KBM-7 (cell line): ENCODE measurements around the gene TUBB3.

Source experiments
- DNase-seq: peaks from one replicate; pipeline ENCODE4 v3.0.0-alpha.2; 2015
- in situ Hi-C: fragments of 300-500 bp; cut with MboI; formaldehyde crosslinking; loops from 2 replicates; pipeline ENCODE4 v1.14.3; 2020; ENCODE audit warnings: low sequenced_read_pairs, low pct_unique_long_range_greater_than_20kb, mixed read lengths

The TUBB3 gene

GRCh38 chr16:89899879-89900481, 23.2 kb upstream of the TUBB3 start:
- in situ Hi-C loops: no loop called here
- DNase-seq: no peak

DNA sequence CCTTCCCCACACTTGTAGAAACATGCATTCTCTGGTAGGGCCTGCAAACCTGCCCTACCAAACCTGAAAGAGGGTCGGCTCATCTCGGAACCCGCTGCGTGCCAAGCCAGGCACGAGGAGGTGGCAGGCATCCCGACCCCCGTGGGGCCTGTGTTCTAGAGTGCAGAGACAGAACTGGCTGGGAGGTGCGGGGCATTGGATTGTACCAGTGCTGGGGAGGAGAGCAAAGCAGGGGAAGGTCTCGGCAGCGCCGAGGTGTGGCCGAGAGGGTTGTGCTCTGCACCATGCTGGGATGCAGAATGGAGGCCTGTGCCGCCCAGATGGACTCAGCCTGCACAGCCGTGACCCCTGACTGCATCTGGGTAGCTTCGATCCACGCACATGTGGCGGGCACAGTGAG, 22.3 kb upstream of the TUBB3 start:
- in situ Hi-C loops: no loop called here

GRCh38 chr16:89902980-89903379, 20.2 kb upstream of the TUBB3 start:
- DNase-seq: no peak
- in situ Hi-C loops: no loop called here

More for the DNA sequence above, 22.3 kb upstream of the TUBB3 start:
- DNase-seq: no peak

DNA sequence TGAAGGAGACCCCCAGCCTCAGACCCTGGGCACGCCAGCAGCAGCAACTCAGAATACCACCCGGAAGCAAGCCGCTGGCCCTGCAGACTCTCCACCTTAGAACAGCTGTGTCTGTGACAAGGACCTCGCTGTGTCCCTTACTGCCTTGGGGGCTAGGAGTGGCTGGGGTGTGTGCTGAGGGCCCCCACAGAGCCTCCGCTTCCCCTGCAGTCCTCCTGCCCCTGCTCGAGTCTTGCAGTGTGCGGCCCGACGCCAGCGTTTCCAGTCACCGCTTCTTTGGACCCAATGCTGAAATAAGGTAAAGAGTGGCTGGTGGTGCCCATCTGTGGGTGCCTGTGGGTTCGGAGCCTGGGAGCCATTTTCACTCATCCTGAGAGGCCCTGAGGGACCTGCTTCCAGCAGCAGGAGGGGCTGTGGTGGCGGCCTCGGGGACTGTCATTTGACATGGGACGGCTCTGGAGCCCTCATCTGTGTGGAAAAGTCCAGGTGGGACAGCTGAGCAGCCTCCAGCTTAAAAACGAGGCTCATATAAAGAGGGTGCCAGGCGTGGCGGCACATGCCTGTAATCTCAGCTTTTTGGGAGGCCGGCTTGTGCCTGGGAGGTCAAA, 19.1 kb upstream of the TUBB3 start:
- no peak for DNase-seq
- in situ Hi-C loops: no loop called here

GRCh38 chr16:89904606-89905510, 18.3 kb upstream of the TUBB3 start:
- in situ Hi-C loops: no loop called here
- DNase-seq: no peak

DNA sequence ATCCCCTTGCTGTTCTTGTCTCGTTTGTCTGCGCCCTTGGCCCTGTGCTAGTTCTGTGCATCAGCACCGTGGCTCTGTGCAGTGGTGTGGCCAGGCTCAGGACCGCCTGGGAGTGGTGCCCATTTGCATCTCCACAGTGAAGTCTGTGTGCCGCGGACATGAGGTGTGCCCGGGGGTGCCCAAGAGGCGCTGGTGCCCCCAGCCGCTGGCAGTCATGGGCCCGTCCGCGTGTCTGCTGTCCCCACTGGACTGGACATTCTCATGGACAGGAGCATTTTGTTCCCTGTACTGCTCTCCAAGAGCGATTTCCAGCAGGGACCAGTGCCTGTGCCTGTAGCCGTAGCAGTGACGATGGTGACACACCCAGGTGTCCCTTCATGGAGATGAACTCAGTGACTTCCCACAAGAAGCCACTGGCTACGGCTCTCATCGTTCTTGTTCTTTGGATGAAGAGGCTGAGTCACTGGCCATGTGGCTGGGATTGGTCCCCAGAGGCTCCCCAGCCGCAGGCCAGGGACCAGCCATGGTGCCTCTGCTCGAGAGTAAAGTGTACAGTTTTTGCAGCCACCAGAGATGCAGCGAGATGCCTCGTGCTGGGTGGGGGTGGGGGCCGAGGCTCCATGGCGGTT, 17.5 kb upstream of the TUBB3 start:
- no peak for DNase-seq
- in situ Hi-C loops: no loop called here

GRCh38 chr16:89906140-89907025, 16.8 kb upstream of the TUBB3 start:
- in situ Hi-C loops: no loop called here
- DNase-seq: no peak

DNA sequence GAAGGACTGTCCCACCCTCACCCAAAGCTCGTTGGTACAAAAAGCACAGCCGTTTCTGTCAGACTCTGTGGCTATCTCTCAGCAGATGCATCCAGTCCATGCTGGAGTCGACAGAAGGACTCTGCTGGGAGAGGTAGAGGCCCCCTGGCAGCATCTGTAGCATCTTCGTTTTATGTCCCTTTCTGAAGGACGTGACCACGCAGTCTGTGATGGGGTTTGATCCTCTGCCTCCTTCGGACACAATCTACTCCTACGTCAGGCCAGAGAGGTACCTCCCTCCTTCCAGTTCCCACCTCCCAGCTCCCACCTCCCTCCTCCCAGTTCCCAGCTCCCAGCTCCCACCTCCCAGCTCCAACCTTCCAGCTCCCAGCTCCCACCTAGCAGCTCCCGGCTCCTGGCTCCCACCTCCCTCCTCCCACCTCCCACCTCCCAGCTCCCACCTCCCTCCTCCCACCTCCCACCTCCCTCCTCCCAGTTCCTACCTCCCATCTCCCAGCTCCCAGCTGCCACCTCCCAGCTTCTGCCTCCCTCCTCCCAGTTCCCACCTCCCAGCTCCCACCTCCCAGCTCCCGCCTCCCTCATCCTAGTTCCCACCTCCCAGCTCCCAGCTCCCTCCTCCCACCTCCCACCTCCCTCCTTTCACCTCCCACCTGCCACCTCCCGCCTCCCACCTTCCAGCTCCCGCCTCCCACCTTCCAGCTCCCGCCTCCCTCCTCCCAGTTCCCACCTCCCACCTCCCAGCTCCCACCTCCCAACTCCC, 15.9 kb upstream of the TUBB3 start:
- no peak for DNase-seq
- in situ Hi-C loops: no loop called here

DNA sequence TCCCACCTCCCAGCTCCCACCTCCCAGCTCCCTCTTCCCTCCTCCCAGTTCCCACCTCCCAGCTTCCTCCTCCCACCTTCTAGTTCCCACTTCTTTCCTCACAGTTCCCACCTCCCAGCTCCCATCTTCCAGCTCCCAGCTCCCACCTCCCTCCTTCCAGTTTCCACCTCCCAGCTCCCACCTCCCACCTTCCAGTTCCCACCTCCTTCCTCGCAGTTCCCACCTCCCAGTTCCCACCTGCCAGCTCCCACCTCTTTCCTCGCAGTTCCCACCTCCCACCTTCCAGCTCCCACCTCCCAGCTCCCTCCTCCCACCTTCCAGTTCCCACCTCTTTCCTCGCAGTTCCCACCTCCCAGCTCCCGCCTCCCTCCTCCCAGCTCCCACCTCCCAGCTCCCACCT, 14.9 kb upstream of the TUBB3 start:
- no peak for DNase-seq
- in situ Hi-C loops: no loop called here

GRCh38 chr16:89909777-89910716, 13.1 kb upstream of the TUBB3 start:
- in situ Hi-C loops: no loop called here
- DNase-seq: peak; percentile 62

DNA sequence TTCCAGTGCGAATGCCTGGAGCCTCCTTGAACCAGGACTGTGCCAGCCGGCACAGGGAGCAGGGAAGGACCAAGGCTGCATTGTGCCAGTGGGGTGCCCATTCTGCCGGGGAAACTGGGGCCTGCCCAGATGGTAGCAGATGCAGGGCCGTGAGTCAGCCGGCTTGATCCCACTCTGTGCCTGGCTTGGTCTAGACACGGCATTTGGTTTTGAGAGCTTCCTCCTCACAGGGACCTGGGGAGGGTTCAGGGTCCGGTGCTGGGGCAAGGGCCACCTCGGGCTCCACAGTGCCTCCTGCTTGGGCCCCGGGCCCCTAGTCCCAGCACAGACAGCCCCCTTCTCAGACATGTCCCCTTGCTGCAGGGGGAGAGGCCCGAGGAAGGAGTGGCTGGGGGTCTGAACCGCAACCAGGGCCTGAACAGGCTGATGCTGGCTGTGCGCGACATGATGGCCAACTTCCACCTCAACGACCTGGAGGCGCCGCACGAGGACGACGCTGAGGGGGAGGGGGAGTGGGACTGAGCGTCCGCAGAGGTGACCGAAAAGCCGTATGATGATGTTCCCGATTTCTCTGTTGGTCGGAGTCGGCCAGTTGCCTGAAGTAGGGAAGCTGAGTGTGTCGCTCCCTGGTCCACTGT, 12.3 kb upstream of the TUBB3 start:
- DNase-seq: no peak
- in situ Hi-C loops: no loop called here

GRCh38 chr16:89911375-89911774, 11.8 kb upstream of the TUBB3 start:
- no peak for DNase-seq
- in situ Hi-C loops: no loop called here

- no peak for DNase-seq
- in situ Hi-C loops: no loop called here
Measured at GRCh38 chr16:89912143-89912542, 11.0 kb upstream of the TUBB3 start.

DNA sequence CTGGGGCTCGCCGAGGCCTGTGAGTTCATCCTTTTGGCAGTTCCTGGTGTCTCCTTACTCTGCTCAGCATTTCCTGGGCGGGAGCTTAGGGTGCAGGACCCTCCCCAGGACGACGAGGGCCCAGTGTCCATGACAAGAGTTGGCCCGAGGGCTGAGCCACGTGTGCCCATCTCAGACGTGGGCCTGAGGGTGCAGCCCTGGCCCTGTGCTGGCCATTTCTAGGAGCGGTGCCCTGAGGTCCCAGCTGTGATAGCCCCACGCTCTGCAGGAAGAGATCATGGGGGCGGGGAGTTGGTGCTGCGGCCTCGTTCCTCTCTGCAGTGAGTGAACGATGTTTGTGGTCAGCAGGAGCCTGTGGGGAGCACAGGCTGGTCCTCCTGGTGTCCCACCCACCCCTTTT, 10.5 kb upstream of the TUBB3 start:
- in situ Hi-C loops: no loop called here
- no peak for DNase-seq

DNA sequence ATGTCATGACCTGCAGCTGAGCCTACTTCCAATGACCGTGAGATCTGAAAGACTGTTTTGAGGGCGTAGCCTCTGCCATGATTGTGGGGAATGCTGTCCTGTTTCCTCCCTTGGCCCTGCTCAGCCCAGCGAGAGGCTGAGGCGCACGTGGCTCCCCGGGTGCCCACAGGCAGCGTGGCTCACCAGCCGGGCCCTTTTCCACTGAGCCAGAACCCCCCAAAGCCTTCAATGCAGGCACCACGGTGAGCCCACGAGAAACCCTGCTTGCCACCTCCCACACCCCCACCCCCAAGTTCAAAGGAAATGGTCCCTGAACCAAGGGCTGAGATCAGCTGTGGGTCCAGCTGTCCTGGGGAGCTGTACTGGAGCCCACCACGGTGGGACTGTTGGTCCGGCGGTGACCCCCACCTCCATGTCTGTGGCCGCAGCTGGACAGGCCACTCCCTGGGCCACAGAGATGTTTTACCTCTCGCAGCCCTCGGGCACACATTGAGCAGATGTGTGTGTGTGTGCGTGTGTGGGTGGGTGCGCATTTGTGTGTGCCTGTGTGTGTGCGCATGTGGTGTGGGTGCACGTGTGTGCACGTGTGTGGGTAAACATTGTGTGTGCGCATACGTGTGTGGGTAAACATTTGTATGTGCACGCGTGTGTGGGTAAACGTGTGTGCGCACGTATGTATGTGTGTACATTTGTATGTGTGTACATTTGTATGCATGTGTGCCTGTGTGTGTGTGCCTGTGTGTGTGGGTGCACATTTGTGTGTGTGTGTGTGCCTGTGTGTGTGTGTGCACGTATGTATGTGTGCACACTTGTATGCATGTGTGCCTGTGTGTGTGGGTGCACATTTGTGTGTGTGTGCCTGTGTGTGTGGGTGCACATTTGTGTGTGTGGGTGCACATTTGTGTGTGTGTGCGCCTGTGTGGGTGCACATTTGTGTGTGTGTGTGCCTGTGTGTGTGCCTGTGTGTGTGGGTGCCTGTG, 9.4 kb upstream of the TUBB3 start:
- no peak for DNase-seq
- in situ Hi-C loops: no loop called here
